ENCODE results near the gene DHX16. TPM values are rescaled to one million over a fixed set of nuclear protein-coding genes. Genes with fewer than 3 reads are reported as not detected.

Gene DHX16
- total RNA-seq, 4 donors from 2014 or later, result 25.0 to 37.0 (median 32.9) TPM

DNA sequence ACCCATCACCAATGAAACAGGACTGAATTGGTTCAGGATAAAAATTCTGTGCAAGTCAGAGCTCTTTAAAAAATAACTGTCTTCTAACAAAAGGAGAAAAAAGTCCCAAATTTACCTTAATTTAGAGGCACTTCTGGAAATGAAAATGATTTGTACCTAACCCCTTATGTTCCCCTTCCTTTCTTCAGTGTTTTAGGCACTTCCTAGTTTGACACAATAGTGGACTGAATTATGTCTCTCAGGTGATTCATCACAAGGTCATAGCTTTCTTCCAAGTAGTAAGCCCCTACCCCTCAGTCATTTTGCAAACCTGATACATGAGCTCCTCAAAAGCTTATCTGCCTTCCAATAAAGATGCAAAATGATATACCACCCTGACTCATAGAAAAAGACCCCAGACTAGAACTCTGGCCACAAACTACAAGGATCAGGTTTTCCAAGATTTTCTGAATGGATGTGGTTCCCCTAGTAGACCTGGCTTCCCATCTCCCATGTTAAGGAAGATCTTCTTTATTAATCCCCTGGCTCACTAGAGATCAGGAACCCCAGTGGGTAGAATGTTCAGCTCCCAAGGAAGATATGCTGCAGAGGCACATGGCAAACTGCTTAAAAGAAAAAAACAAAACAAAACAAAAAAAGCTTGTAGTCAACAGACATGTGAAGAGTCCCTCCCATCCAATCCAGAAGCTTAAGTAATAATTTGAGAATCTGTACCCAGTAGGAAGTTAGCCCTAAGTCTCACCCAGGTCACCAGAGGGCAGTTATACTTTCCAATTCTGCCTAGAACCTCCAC is 59.4 kb downstream of the DHX16 start:
- intact Hi-C loops (cut with DNase I; ENCODE audit: low total_unique reads), result no loop called here
- no peak for DNase-seq (ENCODE audit: low spot score in 2 of 2)
- TF ChIP-seq CTCF (IDR thresholded peaks at IDR 0.05) (no peak), POLR2A (IDR thresholded peaks at IDR 0.05) (no peak)
- H3K4me3 ChIP-seq (ENCODE audit: low read depth, poor library complexity, severe bottlenecking), result no peak overlapping the region

- no peak for TF ChIP-seq POLR2A (IDR thresholded peaks at IDR 0.05)
- TF ChIP-seq CTCF (IDR thresholded peaks at IDR 0.05), result no peak
- intact Hi-C loops (cut with DNase I; ENCODE audit: low total_unique reads), result no loop called here
- DNase-seq (ENCODE audit: low spot score in 2 of 2), result no peak
- 45 to 50% methylated on average over 6 of the region's 6 CpGs for WGBS, 2 donors
- H3K4me3 ChIP-seq (ENCODE audit: low read depth, poor library complexity, severe bottlenecking), result no peak overlapping the region
Observed at GRCh38 chr6:30612687-30613248, 60.0 kb downstream of the DHX16 start.

DNA sequence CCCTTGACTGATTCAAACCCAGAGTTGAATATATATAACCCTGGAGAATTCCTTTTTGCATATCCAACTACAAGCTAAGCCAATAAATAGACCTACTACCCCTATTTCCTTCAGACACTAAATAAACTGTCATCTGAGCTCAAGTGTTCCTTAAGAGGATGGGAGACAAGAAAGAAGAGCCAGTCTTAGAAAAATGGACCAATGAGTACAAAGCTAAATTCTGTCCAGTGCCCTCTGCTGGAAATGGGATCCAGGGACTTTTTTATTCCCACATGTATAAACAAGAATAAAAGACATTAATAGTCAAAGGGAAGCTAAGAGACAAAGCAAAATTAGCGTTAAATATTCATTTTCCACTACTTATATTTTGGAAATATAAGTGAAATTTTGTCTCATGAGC is 60.6 kb downstream of the DHX16 start:
- WGBS, 2 donors, result 36 to 45% methylated on average over 1 of the region's 1 CpG
- H3K4me3 ChIP-seq (ENCODE audit: low read depth, poor library complexity, severe bottlenecking), result no peak overlapping the region
- intact Hi-C loops (cut with DNase I; ENCODE audit: low total_unique reads), result no loop called here
- no peak for DNase-seq (ENCODE audit: low spot score in 2 of 2)
- TF ChIP-seq POLR2A (IDR thresholded peaks at IDR 0.05) (no peak), CTCF (IDR thresholded peaks at IDR 0.05) (no peak)

- intact Hi-C loops (cut with DNase I; ENCODE audit: low total_unique reads), result no loop called here
- DNase-seq (ENCODE audit: low spot score in 2 of 2), result no peak
- no peak for TF ChIP-seq CTCF (IDR thresholded peaks at IDR 0.05)
- no peak for TF ChIP-seq POLR2A (IDR thresholded peaks at IDR 0.05)
- H3K4me3 ChIP-seq (ENCODE audit: low read depth, poor library complexity, severe bottlenecking), result no peak overlapping the region
- WGBS, 2 donors, result 77 to 83% methylated on average over 2 of the region's 2 CpGs
Observed at GRCh38 chr6:30611856-30612194, 61.0 kb downstream of the DHX16 start.

GRCh38 chr6:30611150-30611855 is 61.5 kb downstream of the DHX16 start:
- DNase-seq (ENCODE audit: low spot score in 2 of 2), result no peak
- intact Hi-C loops (cut with DNase I; ENCODE audit: low total_unique reads), result no loop called here
- TF ChIP-seq POLR2A (IDR thresholded peaks at IDR 0.05), result no peak
- no peak for TF ChIP-seq CTCF (IDR thresholded peaks at IDR 0.05)
- H3K4me3 ChIP-seq (ENCODE audit: low read depth, poor library complexity, severe bottlenecking), result no peak overlapping the region
- WGBS, 2 donors, result 68 to 71% methylated on average over 9 of the region's 9 CpGs

Measured in lower leg skin (tissue), 4 donors.